K562 (cell line): Measurements from ENCODE around the gene KCND1. TPM values are rescaled to one million over a fixed set of nuclear protein-coding genes. Genes with fewer than 3 reads are reported as not detected.
A peak's percentile ranks its signal among the peaks of the same experiment; 100 is the strongest.

Source experiments
- ELF2 ChIP-seq: fragments of 250-450 bp; sonication (Bioruptor Pico); IDR thresholded peaks from 2 replicates; pipeline ENCODE4 v1.5.0; 2021; ENCODE audit warnings: mild to moderate bottlenecking
- FIP1L1 ChIP-seq: fragments of 200-400 bp; formaldehyde crosslinking; IDR thresholded peaks from 2 replicates; pipeline ENCODE4 v1.6.1; 2018; ENCODE audit warnings: mild to moderate bottlenecking, low read depth, low read length; ENCODE audit not compliant: poor library complexity, severe bottlenecking
- GTF2E2 ChIP-seq: fragments of 200-800 bp; sonication (Bioruptor generic); IDR thresholded peaks from 2 replicates; pipeline ENCODE4 v1.6.1; 2016; ENCODE audit warnings: missing genetic modification characterization, missing compliant biosample characterization
- HDAC3 ChIP-seq: fragments of 450-650 bp; IDR thresholded peaks from 2 replicates; pipeline ENCODE4 v1.6.1; 2018; ENCODE audit warnings: borderline replicate concordance, mild to moderate bottlenecking, moderate library complexity; ENCODE audit not compliant: partially characterized antibody
- KDM2B ChIP-seq: fragments of 250-450 bp; sonication (Bioruptor Pico); IDR thresholded peaks from 2 replicates; pipeline ENCODE4 v1.8.0; 2021; ENCODE audit warnings: mild to moderate bottlenecking, moderate library complexity
- NCOA4 ChIP-seq: fragments of 450-650 bp; IDR thresholded peaks from 2 replicates; pipeline ENCODE4 v1.6.1; 2018; ENCODE audit warnings: mild to moderate bottlenecking; ENCODE audit not compliant: partially characterized antibody
- POLR2AphosphoS5 ChIP-seq: IDR thresholded peaks from 2 replicates; pipeline ENCODE4 v1.6.1; 2011; ENCODE audit warnings: mild to moderate bottlenecking, low read depth, low read length, moderate library complexity; ENCODE audit not compliant: control insufficient read depth, insufficient read depth
- RBBP5 ChIP-seq: fragments of 200-600 bp; sonication (generic); IDR thresholded peaks from 2 replicates; pipeline ENCODE4 v1.6.1; 2012; ENCODE audit warnings: borderline replicate concordance, mild to moderate bottlenecking, low read length, control low read depth, inconsistent platforms; ENCODE audit not compliant: insufficient read depth, poor library complexity, severe bottlenecking
- RBM15 ChIP-seq: fragments of 200-400 bp; formaldehyde crosslinking; IDR thresholded peaks from 2 replicates; pipeline ENCODE4 v1.6.1; 2018; ENCODE audit warnings: mild to moderate bottlenecking, low read length, moderate library complexity; ENCODE audit not compliant: insufficient read depth
- RFX5 ChIP-seq: IDR thresholded peaks from 2 replicates; pipeline ENCODE4 v1.6.1; 2011; ENCODE audit warnings: low read depth, mild to moderate bottlenecking, improper control_type of control experiment, low read length
- ZC3H4 ChIP-seq: sonication (generic); formaldehyde crosslinking; IDR thresholded peaks from 2 replicates; pipeline ENCODE4 v1.9.0; 2021; ENCODE audit warnings: missing genetic modification reagents, borderline replicate concordance
- ZNF431 ChIP-seq: sonication (generic); formaldehyde crosslinking; IDR thresholded peaks from 2 replicates; pipeline ENCODE4 v1.8.0; 2022; ENCODE audit warnings: mild to moderate bottlenecking, missing genetic modification reagents
- ZNF75A ChIP-seq: fragments of 450-650 bp; formaldehyde crosslinking; IDR thresholded peaks from 2 replicates; pipeline ENCODE4 v1.4.0; 2020; ENCODE audit warnings: mild to moderate bottlenecking
- ZNF766 ChIP-seq: fragments of 200-800 bp; sonication (Bioruptor generic); conservative IDR thresholded peaks from 2 replicates; pipeline ENCODE4 v1.6.1; 2016; ENCODE audit warnings: missing genetic modification characterization, missing compliant biosample characterization
- polyA plus RNA-seq, 8 experiments: library from polyadenylated mRNA; depleted of rRNA in 4 of 8; stranded (reverse) in 5 of 8; unstranded in 3 of 8; fragments of >200 nt; fragmentation: Nextera tagmentation in 2 of 8; fragmentation: Illumina TruSeq in 1 of 8; extraction: Ambion mirVana in 2 of 8; extraction: Trizol in 1 of 8; gene quantifications; 2 replicates each; pipeline versions ENCODE4 v1.2.1 to v1.2.3, GENCODE V29; 2011 to 2014; ENCODE audit warnings: inconsistent platforms in 1 of 8, missing spikeins in 1 of 8
- total RNA-seq, 7 experiments: library from RNA; depleted of rRNA in 6 of 7; stranded (reverse); fragments of >200 nt in 6 of 7; fragmentation: Illumina TruSeq in 2 of 7; extraction: Trizol in 2 of 7; gene quantifications; 2 replicates each; pipeline versions ENCODE4 v1.2.1 to v1.2.3, GENCODE V29; 2011 to 2021; ENCODE audit warnings: low replicate concordance in 1 of 7
- TF ChIP-seq, protein P1 (sequence below): fragments of 250-450 bp; sonication (Bioruptor Pico); IDR thresholded peaks from 2 replicates; pipeline ENCODE4 v1.4.0; 2020; ENCODE audit warnings: mild to moderate bottlenecking, moderate library complexity
- TF ChIP-seq, protein P2 (sequence below): fragments of 250-450 bp; sonication (Bioruptor Pico); IDR thresholded peaks from 2 replicates; pipeline ENCODE4 v1.4.0; 2020; ENCODE audit warnings: mild to moderate bottlenecking, moderate library complexity
- TF ChIP-seq, protein P3 (sequence below): sonication (generic); formaldehyde crosslinking; IDR thresholded peaks from 2 replicates; pipeline ENCODE4 v1.9.0; 2022; ENCODE audit warnings: mild to moderate bottlenecking, missing genetic modification reagents
- TF ChIP-seq, protein P4 (sequence below): IDR thresholded peaks from 2 replicates; pipeline ENCODE4 v1.6.1; 2014; ENCODE audit warnings: antibody characterized with exemption

KCND1 gene
- total and polyA plus RNA-seq, 9 of the 15 experiments (the other 6 are each of a cell fraction or from before 2014, with no cell fraction given): 0.06 to 0.83 (median 0.39) TPM; not detected in 1

DNA sequence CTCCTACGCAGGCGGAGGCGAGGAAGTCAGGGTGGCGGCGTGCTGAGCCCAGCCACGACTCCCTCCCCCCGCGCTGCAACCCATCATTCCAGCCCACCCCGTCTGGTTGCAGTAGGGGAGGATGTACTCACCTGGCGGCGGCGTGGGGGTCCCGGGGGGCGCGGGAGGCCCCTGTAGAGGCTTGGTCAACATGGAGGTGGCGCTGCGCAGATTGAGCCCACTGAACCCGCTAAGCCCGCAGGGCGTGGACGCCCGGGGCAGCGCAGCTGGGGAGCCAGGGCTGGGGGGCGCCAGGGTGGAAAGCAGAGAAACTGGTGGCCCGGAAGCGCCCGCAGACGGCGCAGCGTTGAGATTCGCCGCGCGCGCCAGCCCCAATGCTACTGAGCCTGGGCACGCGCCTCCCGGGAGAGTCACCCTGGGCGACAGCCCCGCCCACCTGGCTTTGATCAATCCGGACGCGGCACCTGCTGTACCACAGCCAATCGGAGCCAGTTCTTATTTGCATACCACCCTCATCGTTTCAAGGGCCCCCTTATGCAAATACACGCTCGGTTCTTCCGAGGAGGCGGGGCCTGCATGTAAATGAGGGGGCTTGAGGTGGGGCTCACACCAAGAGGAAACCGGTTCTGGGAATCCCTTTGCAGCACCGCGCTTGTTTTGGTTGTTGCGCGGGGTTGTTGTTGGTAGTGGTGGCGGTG is 52.9 kb downstream of the KCND1 start, which contains the start of gene PIM2 (continued):
- TF ChIP-seq, protein P1, sequence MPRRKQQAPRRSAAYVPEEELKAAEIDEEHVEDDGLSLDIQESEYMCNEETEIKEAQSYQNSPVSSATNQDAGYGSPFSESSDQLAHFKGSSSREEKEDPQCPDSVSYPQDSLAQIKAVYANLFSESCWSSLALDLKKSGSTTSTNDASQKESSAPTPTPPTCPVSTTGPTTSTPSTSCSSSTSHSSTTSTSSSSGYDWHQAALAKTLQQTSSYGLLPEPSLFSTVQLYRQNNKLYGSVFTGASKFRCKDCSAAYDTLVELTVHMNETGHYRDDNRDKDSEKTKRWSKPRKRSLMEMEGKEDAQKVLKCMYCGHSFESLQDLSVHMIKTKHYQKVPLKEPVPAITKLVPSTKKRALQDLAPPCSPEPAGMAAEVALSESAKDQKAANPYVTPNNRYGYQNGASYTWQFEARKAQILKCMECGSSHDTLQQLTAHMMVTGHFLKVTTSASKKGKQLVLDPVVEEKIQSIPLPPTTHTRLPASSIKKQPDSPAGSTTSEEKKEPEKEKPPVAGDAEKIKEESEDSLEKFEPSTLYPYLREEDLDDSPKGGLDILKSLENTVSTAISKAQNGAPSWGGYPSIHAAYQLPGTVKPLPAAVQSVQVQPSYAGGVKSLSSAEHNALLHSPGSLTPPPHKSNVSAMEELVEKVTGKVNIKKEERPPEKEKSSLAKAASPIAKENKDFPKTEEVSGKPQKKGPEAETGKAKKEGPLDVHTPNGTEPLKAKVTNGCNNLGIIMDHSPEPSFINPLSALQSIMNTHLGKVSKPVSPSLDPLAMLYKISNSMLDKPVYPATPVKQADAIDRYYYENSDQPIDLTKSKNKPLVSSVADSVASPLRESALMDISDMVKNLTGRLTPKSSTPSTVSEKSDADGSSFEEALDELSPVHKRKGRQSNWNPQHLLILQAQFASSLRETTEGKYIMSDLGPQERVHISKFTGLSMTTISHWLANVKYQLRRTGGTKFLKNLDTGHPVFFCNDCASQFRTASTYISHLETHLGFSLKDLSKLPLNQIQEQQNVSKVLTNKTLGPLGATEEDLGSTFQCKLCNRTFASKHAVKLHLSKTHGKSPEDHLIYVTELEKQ (CRISPR knock-in tag): no peak
- no peak for TF ChIP-seq NCOA4
- TF ChIP-seq POLR2AphosphoS5: peak; percentile 69
- TF ChIP-seq FIP1L1: peak; percentile 36
- TF ChIP-seq RBBP5: peak; percentile 25
- TF ChIP-seq, protein P2, sequence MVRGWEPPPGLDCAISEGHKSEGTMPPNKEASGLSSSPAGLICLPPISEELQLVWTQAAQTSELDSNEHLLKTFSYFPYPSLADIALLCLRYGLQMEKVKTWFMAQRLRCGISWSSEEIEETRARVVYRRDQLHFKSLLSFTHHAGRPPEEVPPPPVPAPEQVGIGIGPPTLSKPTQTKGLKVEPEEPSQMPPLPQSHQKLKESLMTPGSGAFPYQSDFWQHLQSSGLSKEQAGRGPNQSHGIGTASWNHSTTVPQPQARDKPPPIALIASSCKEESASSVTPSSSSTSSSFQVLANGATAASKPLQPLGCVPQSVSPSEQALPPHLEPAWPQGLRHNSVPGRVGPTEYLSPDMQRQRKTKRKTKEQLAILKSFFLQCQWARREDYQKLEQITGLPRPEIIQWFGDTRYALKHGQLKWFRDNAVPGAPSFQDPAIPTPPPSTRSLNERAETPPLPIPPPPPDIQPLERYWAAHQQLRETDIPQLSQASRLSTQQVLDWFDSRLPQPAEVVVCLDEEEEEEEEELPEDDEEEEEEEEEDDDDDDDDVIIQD (CRISPR knock-in tag): no peak
- no peak for TF ChIP-seq HDAC3
- no peak for TF ChIP-seq ZNF431
- no peak for TF ChIP-seq ZNF75A
- TF ChIP-seq RFX5: no peak
- no peak for TF ChIP-seq ZC3H4 (CRISPR knock-in tag)
- TF ChIP-seq RBM15: no peak
- TF ChIP-seq KDM2B: no peak; the same call in 1 of the 2 replicates
- TF ChIP-seq, protein P3, sequence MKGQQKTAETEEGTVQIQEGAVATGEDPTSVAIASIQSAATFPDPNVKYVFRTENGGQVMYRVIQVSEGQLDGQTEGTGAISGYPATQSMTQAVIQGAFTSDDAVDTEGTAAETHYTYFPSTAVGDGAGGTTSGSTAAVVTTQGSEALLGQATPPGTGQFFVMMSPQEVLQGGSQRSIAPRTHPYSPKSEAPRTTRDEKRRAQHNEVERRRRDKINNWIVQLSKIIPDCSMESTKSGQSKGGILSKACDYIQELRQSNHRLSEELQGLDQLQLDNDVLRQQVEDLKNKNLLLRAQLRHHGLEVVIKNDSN (CRISPR knock-in tag): peak; percentile 92
- peak; percentile 90; the same call in 1 of the 2 replicates for TF ChIP-seq GTF2E2 (tag)
- no peak; the same call in 1 of the 2 replicates for TF ChIP-seq ZNF766 (CRISPR knock-in tag)
- peak; percentile 62; the same call in 1 of the 2 replicates for TF ChIP-seq ELF2 (CRISPR knock-in tag)
- TF ChIP-seq, protein P4, sequence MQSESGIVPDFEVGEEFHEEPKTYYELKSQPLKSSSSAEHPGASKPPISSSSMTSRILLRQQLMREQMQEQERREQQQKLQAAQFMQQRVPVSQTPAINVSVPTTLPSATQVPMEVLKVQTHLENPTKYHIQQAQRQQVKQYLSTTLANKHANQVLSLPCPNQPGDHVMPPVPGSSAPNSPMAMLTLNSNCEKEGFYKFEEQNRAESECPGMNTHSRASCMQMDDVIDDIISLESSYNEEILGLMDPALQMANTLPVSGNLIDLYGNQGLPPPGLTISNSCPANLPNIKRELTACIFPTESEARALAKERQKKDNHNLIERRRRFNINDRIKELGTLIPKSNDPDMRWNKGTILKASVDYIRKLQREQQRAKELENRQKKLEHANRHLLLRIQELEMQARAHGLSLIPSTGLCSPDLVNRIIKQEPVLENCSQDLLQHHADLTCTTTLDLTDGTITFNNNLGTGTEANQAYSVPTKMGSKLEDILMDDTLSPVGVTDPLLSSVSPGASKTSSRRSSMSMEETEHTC: no peak
